WTC11 (cell line): ENCODE measurements around the gene VIT. TPM values are rescaled to one million over a fixed set of nuclear protein-coding genes. Genes with fewer than 3 reads are reported as not detected.

ENCODE experiments used
- ATAC-seq: fragments of 200-7000 bp; cut with Tn5 transposase; 2 replicates; pipeline ENCODE4 v1.10.0; 2021; ENCODE audit warnings: mild to moderate bottlenecking, moderate library complexity
- CTCF ChIA-PET: fragments of 300-600 bp; sonication (Branson Sonifier 250); formaldehyde crosslinking; loops from one replicate; lab custom pipeline; 2021; ENCODE audit warnings: antibody characterized with exemption; lab: Charles Lee
- POLR2A ChIA-PET: fragments of 350-600 bp; sonication (Branson Sonifier 250); formaldehyde crosslinking; loops from one replicate; lab custom pipeline; 2021; ENCODE audit warnings: antibody characterized with exemption; lab: Charles Lee
- DNase-seq: peaks from one replicate; pipeline ENCODE4 v3.0.0; 2021; ENCODE audit warnings: low spot score
- H3K27ac Mint-ChIP-seq: 2 replicates; pipeline ENCODE4 v1.8.0; 2021; ENCODE audit warnings: mixed read lengths
- H3K27me3 Mint-ChIP-seq: 2 replicates; pipeline ENCODE4 v1.8.0; 2021; ENCODE audit warnings: low read depth, mild to moderate bottlenecking, moderate library complexity, mixed read lengths
- H3K36me3 Mint-ChIP-seq: 2 replicates; pipeline ENCODE4 v1.8.0; 2021; ENCODE audit warnings: mixed read lengths
- H3K4me1 Mint-ChIP-seq: 2 replicates; pipeline ENCODE4 v1.8.0; 2022; ENCODE audit warnings: mixed read lengths
- H3K4me3 Mint-ChIP-seq: 2 replicates; pipeline ENCODE4 v1.8.0; 2021; ENCODE audit warnings: mild to moderate bottlenecking, moderate library complexity, mixed read lengths
- H3K9me3 Mint-ChIP-seq: 2 replicates; pipeline ENCODE4 v1.8.0; 2021; ENCODE audit warnings: mixed read lengths
- AFF4 ChIP-seq: sonication (generic); formaldehyde crosslinking; IDR thresholded peaks from 2 replicates; pipeline ENCODE4 v1.8.1; 2023; ENCODE audit warnings: mild to moderate bottlenecking, missing genetic modification reagents, borderline replicate concordance
- ATF6 ChIP-seq: sonication (generic); formaldehyde crosslinking; IDR thresholded peaks from 2 replicates; pipeline ENCODE4 v1.8.1; 2023; ENCODE audit warnings: mild to moderate bottlenecking, missing genetic modification reagents
- CREB1 ChIP-seq: sonication (generic); formaldehyde crosslinking; IDR thresholded peaks from 2 replicates; pipeline ENCODE4 v1.8.0; 2023; ENCODE audit warnings: mild to moderate bottlenecking, missing genetic modification reagents
- ELF4 ChIP-seq: sonication (generic); formaldehyde crosslinking; IDR thresholded peaks from 2 replicates; pipeline ENCODE4 v1.8.1; 2022; ENCODE audit warnings: low read depth, mild to moderate bottlenecking, moderate library complexity, missing genetic modification reagents
- ESRRA ChIP-seq: sonication (generic); formaldehyde crosslinking; IDR thresholded peaks from 2 replicates; pipeline ENCODE4 v1.8.1; 2022; ENCODE audit warnings: mild to moderate bottlenecking, missing genetic modification reagents, borderline replicate concordance
- FOXK1 ChIP-seq: sonication (generic); formaldehyde crosslinking; IDR thresholded peaks from 2 replicates; pipeline ENCODE4 v1.8.0; 2022; ENCODE audit warnings: mild to moderate bottlenecking, moderate library complexity, missing genetic modification reagents
- MLX ChIP-seq: sonication (generic); formaldehyde crosslinking; IDR thresholded peaks from 2 replicates; pipeline ENCODE4 v1.8.1; 2023; ENCODE audit warnings: mild to moderate bottlenecking, missing genetic modification reagents, moderate library complexity
- NFATC4 ChIP-seq: fragments of 250-450 bp; sonication (Bioruptor Pico); IDR thresholded peaks from 2 replicates; pipeline ENCODE4 v1.9.0; 2021; ENCODE audit warnings: mild to moderate bottlenecking
- SP1 ChIP-seq: sonication (generic); formaldehyde crosslinking; conservative IDR thresholded peaks from 2 replicates; pipeline ENCODE4 v1.8.1; 2022; ENCODE audit warnings: missing genetic modification reagents
- TCF7 ChIP-seq: sonication (generic); formaldehyde crosslinking; IDR thresholded peaks from 2 replicates; pipeline ENCODE4 v1.8.0; 2022; ENCODE audit warnings: mild to moderate bottlenecking, low read depth, missing genetic modification reagents, moderate library complexity
- ZNF121 ChIP-seq: sonication (generic); formaldehyde crosslinking; IDR thresholded peaks from 2 replicates; pipeline ENCODE4 v1.8.0; 2023; ENCODE audit warnings: missing genetic modification reagents
- ZNF219 ChIP-seq: sonication (generic); formaldehyde crosslinking; IDR thresholded peaks from 2 replicates; pipeline ENCODE4 v1.8.0; 2023; ENCODE audit warnings: missing genetic modification reagents, mild to moderate bottlenecking, borderline replicate concordance
- ZNF263 ChIP-seq: sonication (generic); formaldehyde crosslinking; IDR thresholded peaks from 2 replicates; pipeline ENCODE4 v1.8.1; 2022; ENCODE audit warnings: low read depth, mild to moderate bottlenecking, moderate library complexity, missing genetic modification reagents
- total RNA-seq: library from RNA; stranded (reverse); gene quantifications from 3 replicates; pipeline ENCODE4 v1.2.3, GENCODE V29; 2021
- TF ChIP-seq, protein P1 (sequence below): sonication (generic); formaldehyde crosslinking; conservative IDR thresholded peaks from 2 replicates; pipeline ENCODE4 v1.8.1; 2023; ENCODE audit warnings: mild to moderate bottlenecking, low read depth, missing genetic modification reagents, moderate library complexity
- TF ChIP-seq, protein P2 (sequence below): fragments of 250-450 bp; sonication (Bioruptor Pico); IDR thresholded peaks from 2 replicates; pipeline ENCODE4 v1.9.0; 2021; ENCODE audit warnings: moderate library complexity, mild to moderate bottlenecking, inconsistent platforms, borderline replicate concordance
- TF ChIP-seq, protein P3 (sequence below): sonication (generic); formaldehyde crosslinking; IDR thresholded peaks from 2 replicates; pipeline ENCODE4 v1.8.1; 2022; ENCODE audit warnings: mild to moderate bottlenecking, moderate library complexity, missing genetic modification reagents

The VIT gene
- total RNA-seq, 1 experiment from 2014 or later = 0.46 TPM

- H3K9me3 Mint-ChIP-seq = peaks cover 12% of the 10 kb centered on the region
- H3K36me3 Mint-ChIP-seq = peaks cover 15% of the 10 kb centered on the region
- DNase-seq (no peak), ATAC-seq (no peak)
- TF ChIP-seq FOXK1 (no peak), NFATC4 (CRISPR knock-in tag) (no peak), ZNF219 (CRISPR knock-in tag) (no peak), ELF4 (CRISPR knock-in tag) (no peak)
- peaks cover 20% of the 10 kb centered on the region for H3K4me1 Mint-ChIP-seq
- H3K4me3 Mint-ChIP-seq = no peak overlapping the region
- CTCF ChIA-PET = no interaction called here
- POLR2A ChIA-PET = interaction anchor here (0.7 kb wide), 1 partner anchor 54 kb away, joined by 5 read pairs; no protein-coding TSS in a partner anchor
- H3K27ac Mint-ChIP-seq = no peak overlapping the region
- 0 out of 2 replicates have a peak, but pooled peaks cover 3% of the 10 kb centered on the region for H3K27me3 Mint-ChIP-seq
These were observed 19.6 kb downstream of the VIT start for GRCh38 chr2:36716111-36716510.

- no peak for ATAC-seq
- CTCF ChIA-PET = no interaction called here
- POLR2A ChIA-PET = no interaction called here
- Mint-ChIP-seq H3K27ac (no peak overlapping the region), H3K36me3 (peaks cover 12% of the 10 kb centered on the region), H3K4me3 (no peak overlapping the region), H3K9me3 (peaks cover 9% of the 10 kb centered on the region), H3K4me1 (peaks cover 14% of the 10 kb centered on the region), H3K27me3 (no peaks in the 10 kb centered on the region)
- no peak for TF ChIP-seq MLX
- TF ChIP-seq ATF6 = no peak
- TF ChIP-seq, protein P1, sequence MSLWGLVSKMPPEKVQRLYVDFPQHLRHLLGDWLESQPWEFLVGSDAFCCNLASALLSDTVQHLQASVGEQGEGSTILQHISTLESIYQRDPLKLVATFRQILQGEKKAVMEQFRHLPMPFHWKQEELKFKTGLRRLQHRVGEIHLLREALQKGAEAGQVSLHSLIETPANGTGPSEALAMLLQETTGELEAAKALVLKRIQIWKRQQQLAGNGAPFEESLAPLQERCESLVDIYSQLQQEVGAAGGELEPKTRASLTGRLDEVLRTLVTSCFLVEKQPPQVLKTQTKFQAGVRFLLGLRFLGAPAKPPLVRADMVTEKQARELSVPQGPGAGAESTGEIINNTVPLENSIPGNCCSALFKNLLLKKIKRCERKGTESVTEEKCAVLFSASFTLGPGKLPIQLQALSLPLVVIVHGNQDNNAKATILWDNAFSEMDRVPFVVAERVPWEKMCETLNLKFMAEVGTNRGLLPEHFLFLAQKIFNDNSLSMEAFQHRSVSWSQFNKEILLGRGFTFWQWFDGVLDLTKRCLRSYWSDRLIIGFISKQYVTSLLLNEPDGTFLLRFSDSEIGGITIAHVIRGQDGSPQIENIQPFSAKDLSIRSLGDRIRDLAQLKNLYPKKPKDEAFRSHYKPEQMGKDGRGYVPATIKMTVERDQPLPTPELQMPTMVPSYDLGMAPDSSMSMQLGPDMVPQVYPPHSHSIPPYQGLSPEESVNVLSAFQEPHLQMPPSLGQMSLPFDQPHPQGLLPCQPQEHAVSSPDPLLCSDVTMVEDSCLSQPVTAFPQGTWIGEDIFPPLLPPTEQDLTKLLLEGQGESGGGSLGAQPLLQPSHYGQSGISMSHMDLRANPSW (CRISPR knock-in tag) = no peak
- no peak for TF ChIP-seq ZNF121
- TF ChIP-seq ZNF219 (CRISPR knock-in tag) = no peak
- TF ChIP-seq AFF4 (CRISPR knock-in tag) = no peak
- TF ChIP-seq, protein P2, sequence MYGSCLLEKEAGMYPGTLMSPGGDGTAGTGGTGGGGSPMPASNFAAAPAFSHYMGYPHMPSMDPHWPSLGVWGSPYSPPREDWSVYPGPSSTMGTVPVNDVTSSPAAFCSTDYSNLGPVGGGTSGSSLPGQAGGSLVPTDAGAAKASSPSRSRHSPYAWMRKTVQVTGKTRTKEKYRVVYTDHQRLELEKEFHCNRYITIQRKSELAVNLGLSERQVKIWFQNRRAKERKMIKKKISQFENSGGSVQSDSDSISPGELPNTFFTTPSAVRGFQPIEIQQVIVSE (CRISPR knock-in tag) = no peak
- TF ChIP-seq TCF7 = no peak
- TF ChIP-seq SP1 (CRISPR knock-in tag) = no peak
- TF ChIP-seq ESRRA (CRISPR knock-in tag) = no peak
- TF ChIP-seq ZNF263 (CRISPR knock-in tag) = no peak
- TF ChIP-seq, protein P3, sequence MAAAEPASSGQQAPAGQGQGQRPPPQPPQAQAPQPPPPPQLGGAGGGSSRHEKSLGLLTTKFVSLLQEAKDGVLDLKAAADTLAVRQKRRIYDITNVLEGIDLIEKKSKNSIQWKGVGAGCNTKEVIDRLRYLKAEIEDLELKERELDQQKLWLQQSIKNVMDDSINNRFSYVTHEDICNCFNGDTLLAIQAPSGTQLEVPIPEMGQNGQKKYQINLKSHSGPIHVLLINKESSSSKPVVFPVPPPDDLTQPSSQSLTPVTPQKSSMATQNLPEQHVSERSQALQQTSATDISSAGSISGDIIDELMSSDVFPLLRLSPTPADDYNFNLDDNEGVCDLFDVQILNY (CRISPR knock-in tag) = no peak
- no peak for TF ChIP-seq CREB1 (CRISPR knock-in tag)
- DNase-seq = no peak
These were observed 21.2 kb downstream of the VIT start for GRCh38 chr2:36717603-36718266.
